Thymus (tissue), 11 donors: ENCODE measurements around the gene AP4M1. TPM values are rescaled to one million over a fixed set of nuclear protein-coding genes. Genes with fewer than 3 reads are reported as not detected.
A peak's percentile ranks its signal among the peaks of the same experiment; 100 is the strongest.

ENCODE experiments used
- DNase-seq, 9 donors: peaks; one replicate each; pipeline ENCODE4 v3.0.0-alpha.2; 2013; ENCODE audit warnings: low spot score in 9 of 9, low read depth in 6 of 9, missing footprints in 1 of 9
- H3K27ac ChIP-seq, 2 donors: one replicate each; pipeline ENCODE4 v1.5.1; 2013; ENCODE audit warnings: control low read depth in 1 of 2, low read depth in 1 of 2, low read length in 1 of 2, mild to moderate bottlenecking in 1 of 2, moderate library complexity in 1 of 2
- H3K27me3 ChIP-seq, 2 donors: one replicate each; pipeline ENCODE4 v1.5.1; 2013; ENCODE audit warnings: low read length in 1 of 2; ENCODE audit not compliant: control insufficient read depth in 2 of 2, insufficient read depth in 1 of 2
- H3K36me3 ChIP-seq, 2 donors: one replicate each; pipeline ENCODE4 v1.5.1; 2013; ENCODE audit warnings: low read length in 1 of 2, mild to moderate bottlenecking in 1 of 2, moderate library complexity in 1 of 2; ENCODE audit not compliant: control insufficient read depth in 2 of 2, insufficient read depth in 2 of 2
- H3K4me1 ChIP-seq, 2 donors: one replicate each; pipeline ENCODE4 v1.5.1; 2013; ENCODE audit warnings: low read length in 2 of 2; ENCODE audit not compliant: control insufficient read depth in 2 of 2, insufficient read depth in 2 of 2
- H3K4me3 ChIP-seq, 2 donors: one replicate each; pipeline ENCODE4 v1.5.1; 2013; ENCODE audit warnings: low read length in 2 of 2, control low read depth in 1 of 2, mild to moderate bottlenecking in 1 of 2
- H3K9me3 ChIP-seq, 2 donors: one replicate each; pipeline ENCODE4 v1.5.1; 2013; ENCODE audit warnings: low read length in 1 of 2, mild to moderate bottlenecking in 1 of 2; ENCODE audit not compliant: control insufficient read depth in 2 of 2, insufficient read depth in 1 of 2
- WGBS: extraction: QIAGEN DNeasy Blood & Tissue Kit; methylation state at CpG from one replicate; pipeline ENCODE4 v1.1.7; 2013; 5-methylcytosine and 5-hydroxymethylcytosine counted together
- polyA plus RNA-seq: library from polyadenylated mRNA; stranded (reverse); fragments of 200-250 nt; gene quantifications from one replicate; pipeline ENCODE4 v1.2.3, GENCODE V29; 2013
- total RNA-seq: library from RNA; stranded (reverse); fragments of 120-200 nt; gene quantifications from one replicate; pipeline ENCODE4 v1.2.4, GENCODE V29; 2013
- donor health status: healthy.

AP4M1 gene
- total and polyA plus RNA-seq, 2 donors = 12.7 to 14.2 TPM

GRCh38 chr7:100148559-100149328 is 47.3 kb downstream of the AP4M1 start, which contains the start of gene LAMTOR4:
TSS of gene LAMTOR4 (plus strand) at chr7:100148918. CDS start at chr7:100148973, 55 bp downstream.
- Histone ChIP-seq H3K4me3 (peak within 1 kb of the TSS; percentile 75 to 78), H3K4me1 (peaks cover 9 to 20% of the 10 kb centered on the region in 2 donors), H3K27me3 (no peaks in the 10 kb centered on the region), H3K27ac (peak within 1 kb of the TSS; percentile 93 to 94), H3K9me3 (no peaks in the 10 kb centered on the region), H3K36me3 (peaks cover 7 to 20% of the 10 kb centered on the region in 2 donors)
- WGBS = under 1% methylated on average over 46 of the region's 46 CpGs
- peak; percentile 89 to 99 (median 97) for DNase-seq

GRCh38 chr7:100152404-100152803 is 51.0 kb downstream of the AP4M1 start:
- no peaks in the 10 kb centered on the region for H3K27me3 ChIP-seq
- H3K4me1 ChIP-seq = peaks cover 10 to 35% of the 10 kb centered on the region in 2 donors
- no peak overlapping the region for H3K27ac ChIP-seq
- no peaks in the 10 kb centered on the region for H3K9me3 ChIP-seq
- H3K4me3 ChIP-seq = no peak overlapping the region
- no peak for DNase-seq
- peaks cover 41 to 57% of the 10 kb centered on the region in 2 donors for H3K36me3 ChIP-seq

- peaks cover 12 to 37% of the 10 kb centered on the region in 2 donors for H3K4me1 ChIP-seq
- peaks cover 46 to 57% of the 10 kb centered on the region in 2 donors for H3K36me3 ChIP-seq
These were observed 51.7 kb downstream of the AP4M1 start for GRCh38 chr7:100152937-100153666.

GRCh38 chr7:100153708-100154535 is 52.5 kb downstream of the AP4M1 start:
- 93% methylated on average over 16 of the region's 16 CpGs for WGBS
- Histone ChIP-seq H3K27me3 (no peaks in the 10 kb centered on the region), H3K4me1 (peaks cover 8 to 37% of the 10 kb centered on the region in 2 donors), H3K27ac (peak overlapping the region in 1 of 2 donors; percentile 48), H3K4me3 (no peak overlapping the region), H3K9me3 (no peaks in the 10 kb centered on the region), H3K36me3 (peaks cover 46 to 57% of the 10 kb centered on the region in 2 donors)
- no peak for DNase-seq

More at GRCh38 chr7:100152937-100153666, 51.7 kb downstream of the AP4M1 start:
- Histone ChIP-seq H3K27me3 (no peaks in the 10 kb centered on the region), H3K27ac (no peak overlapping the region), H3K9me3 (no peaks in the 10 kb centered on the region), H3K4me3 (no peak overlapping the region)
- 98% methylated on average over 18 of the region's 18 CpGs for WGBS
- no peak for DNase-seq

- H3K4me1 ChIP-seq = peaks cover 8 to 38% of the 10 kb centered on the region in 2 donors
- WGBS = 96% methylated on average over 30 of the region's 30 CpGs
- no peaks in the 10 kb centered on the region for H3K27me3 ChIP-seq
- no peak overlapping the region for H3K4me3 ChIP-seq
- no peak overlapping the region for H3K27ac ChIP-seq
- no peaks in the 10 kb centered on the region for H3K9me3 ChIP-seq
- H3K36me3 ChIP-seq = peaks cover 49 to 60% of the 10 kb centered on the region in 2 donors
- DNase-seq = no peak
These were observed 53.4 kb downstream of the AP4M1 start for GRCh38 chr7:100154651-100155491.

DNA sequence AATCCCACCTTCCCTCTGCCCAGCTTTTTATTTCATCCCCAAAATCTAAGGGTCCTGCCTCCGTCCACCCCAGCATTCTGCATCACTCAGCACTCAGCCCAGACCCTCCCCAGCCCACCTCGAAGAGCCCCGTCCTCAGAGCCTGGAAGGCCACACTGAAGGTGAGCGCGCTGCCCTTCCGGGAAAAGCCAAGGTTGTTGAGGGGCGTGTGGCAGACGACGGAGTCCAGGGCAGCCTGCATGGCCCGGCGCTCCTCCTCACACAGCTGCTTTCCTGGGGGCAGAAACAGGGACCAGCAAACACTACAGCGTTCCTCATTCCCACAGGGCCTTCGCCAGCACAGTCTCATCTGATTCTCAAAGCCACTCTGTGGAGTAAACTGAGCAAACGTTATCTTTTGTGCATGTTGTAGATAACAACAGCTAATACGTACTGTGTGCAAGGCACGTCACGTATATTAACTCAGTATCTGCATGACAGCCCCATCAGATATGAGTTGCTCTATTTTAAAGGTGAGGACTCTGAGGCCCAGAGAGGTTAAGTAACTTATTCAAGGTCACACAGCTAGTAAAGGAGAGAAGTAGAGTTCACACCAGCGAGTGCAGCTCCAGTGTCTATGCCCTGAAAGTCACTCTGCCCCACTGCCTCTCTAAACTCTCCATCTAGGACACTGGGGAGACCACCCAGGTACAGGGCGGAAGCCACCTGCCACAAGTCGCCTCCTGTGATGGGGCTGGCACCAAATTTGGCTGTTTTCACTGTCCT is 54.3 kb downstream of the AP4M1 start:
- Histone ChIP-seq H3K9me3 (no peaks in the 10 kb centered on the region), H3K27me3 (no peaks in the 10 kb centered on the region), H3K4me3 (no peak overlapping the region), H3K36me3 (peaks cover 57 to 67% of the 10 kb centered on the region in 2 donors), H3K4me1 (peaks cover 6 to 33% of the 10 kb centered on the region in 2 donors), H3K27ac (peak overlapping the region in 1 of 2 donors; percentile 55)
- DNase-seq = no peak
- 97% methylated on average over 20 of the region's 20 CpGs for WGBS

DNA sequence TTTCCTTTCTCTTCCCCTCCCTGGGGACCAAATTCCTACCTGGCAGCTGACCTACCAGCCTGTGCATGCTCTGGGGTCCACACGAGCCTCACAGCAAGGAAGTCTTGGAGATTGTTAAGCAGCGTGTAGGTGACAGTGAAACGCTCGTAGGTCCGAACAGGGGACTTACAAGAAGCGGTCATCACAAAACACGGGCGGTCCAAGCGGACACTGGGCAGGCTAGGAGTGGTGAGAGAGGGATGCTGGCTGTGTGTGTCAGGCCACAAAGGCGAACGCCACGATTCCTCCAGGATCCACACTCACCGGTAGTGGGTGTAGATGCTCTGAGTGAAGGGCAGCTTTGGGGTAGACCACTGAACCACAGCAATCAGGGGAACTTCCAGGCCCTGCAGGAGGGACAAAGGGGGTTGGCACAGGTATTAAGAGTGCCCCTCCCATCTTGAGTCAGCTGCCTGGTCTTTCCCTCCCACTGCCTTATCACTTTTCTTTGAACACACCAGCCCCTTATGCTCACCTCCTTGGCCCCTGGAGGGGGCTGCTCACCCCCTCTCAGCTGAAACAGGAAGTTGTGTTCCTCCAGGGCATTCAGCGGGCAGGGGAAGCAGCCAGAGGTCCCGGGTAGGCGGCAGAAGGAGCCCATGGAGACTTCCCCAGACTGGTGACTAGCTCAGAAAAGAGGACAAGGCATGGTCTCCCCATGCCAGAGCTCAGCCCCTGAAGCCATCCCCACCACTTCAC is 55.1 kb downstream of the AP4M1 start:
- Histone ChIP-seq H3K27me3 (no peaks in the 10 kb centered on the region), H3K4me3 (peak overlapping the region in 1 of 2 donors; percentile 64), H3K9me3 (no peaks in the 10 kb centered on the region), H3K36me3 (peaks cover 57 to 69% of the 10 kb centered on the region in 2 donors), H3K27ac (peak overlapping the region; percentile 46 to 55), H3K4me1 (peaks cover 6 to 33% of the 10 kb centered on the region in 2 donors)
- WGBS = 87% methylated on average over 16 of the region's 16 CpGs
- peak in 1 of 9 donors; percentile 71 for DNase-seq
